ENCODE data around the gene ERC1. TPM values are rescaled to one million over a fixed set of nuclear protein-coding genes. Genes with fewer than 3 reads are reported as not detected.

Gene ERC1
- total and polyA plus RNA-seq, 2 donors (not counting 1 experiment from before 2014, with no cell fraction given), result 19.7 to 34.5 TPM

GRCh38 chr12:1377681-1378080, 386.7 kb downstream of the ERC1 start:
- DNase-seq (ENCODE audit: low read depth in 2 of 2), result no peak
- Histone ChIP-seq H3K4me3 (replicated peaks in 1 of 4; ENCODE audit: control extremely low read depth in 1 of 4, insufficient read depth in 1 of 4, low read depth in 3 of 4, low read length in 4 of 4) (no peak overlapping the region), H3K27ac (ENCODE audit: insufficient read depth, low read length) (no peak overlapping the region), H3K79me2 (ENCODE audit: control insufficient read depth, insufficient read depth, low read length) (no peaks in the 10 kb centered on the region), H2AFZ (ENCODE audit: low read length) (no peak overlapping the region), H3K36me3 (ENCODE audit: control insufficient read depth, insufficient read depth, low read length) (no peaks in the 10 kb centered on the region), H3K4me2 (ENCODE audit: extremely low read depth, insufficient read depth, low read length) (no peak overlapping the region), H4K20me1 (ENCODE audit: control insufficient read depth, extremely low read depth, insufficient read depth, low read length) (no peaks in the 10 kb centered on the region), H3K9me3 (ENCODE audit: control insufficient read depth, insufficient read depth, low read depth, low read length) (no peaks in the 10 kb centered on the region), H3K27me3 (ENCODE audit: control insufficient read depth, insufficient read depth, low read length) (no peaks in the 10 kb centered on the region), H3K9ac (ENCODE audit: insufficient read depth, low read length) (no peak overlapping the region), H3K4me1 (ENCODE audit: control insufficient read depth, extremely low read depth, insufficient read depth, low read length) (no peaks in the 10 kb centered on the region)
- TF ChIP-seq CTCF (conservative IDR thresholded peaks at IDR 0.05 in 1 of 2, IDR thresholded peaks at IDR 0.05 in 1 of 2; ENCODE audit: low read depth in 1 of 2, low read length in 2 of 2), result no peak
- TF ChIP-seq EZH2 (IDR thresholded peaks at IDR 0.05; ENCODE audit: low read length, missing control alignments), result no peak

GRCh38 chr12:1380171-1380851, 389.3 kb downstream of the ERC1 start:
- Histone ChIP-seq H3K9ac (ENCODE audit: insufficient read depth, low read length) (no peak overlapping the region), H3K36me3 (ENCODE audit: control insufficient read depth, insufficient read depth, low read length) (no peaks in the 10 kb centered on the region), H3K4me2 (ENCODE audit: extremely low read depth, insufficient read depth, low read length) (no peak overlapping the region), H3K27ac (ENCODE audit: insufficient read depth, low read length) (no peak overlapping the region), H3K27me3 (ENCODE audit: control insufficient read depth, insufficient read depth, low read length) (no peaks in the 10 kb centered on the region), H3K4me3 (replicated peaks in 1 of 4; ENCODE audit: control extremely low read depth in 1 of 4, insufficient read depth in 1 of 4, low read depth in 3 of 4, low read length in 4 of 4) (no peak overlapping the region), H3K79me2 (ENCODE audit: control insufficient read depth, insufficient read depth, low read length) (no peaks in the 10 kb centered on the region), H2AFZ (ENCODE audit: low read length) (no peak overlapping the region), H3K9me3 (ENCODE audit: control insufficient read depth, insufficient read depth, low read depth, low read length) (no peaks in the 10 kb centered on the region), H3K4me1 (ENCODE audit: control insufficient read depth, extremely low read depth, insufficient read depth, low read length) (no peaks in the 10 kb centered on the region), H4K20me1 (ENCODE audit: control insufficient read depth, extremely low read depth, insufficient read depth, low read length) (no peaks in the 10 kb centered on the region)
- no peak for TF ChIP-seq CTCF (conservative IDR thresholded peaks at IDR 0.05 in 1 of 2, IDR thresholded peaks at IDR 0.05 in 1 of 2; ENCODE audit: low read depth in 1 of 2, low read length in 2 of 2)
- no peak for DNase-seq (ENCODE audit: low read depth in 2 of 2)

GRCh38 chr12:1382151-1382550, 391.1 kb downstream of the ERC1 start:
- Histone ChIP-seq H4K20me1 (ENCODE audit: control insufficient read depth, extremely low read depth, insufficient read depth, low read length) (no peaks in the 10 kb centered on the region), H3K9me3 (ENCODE audit: control insufficient read depth, insufficient read depth, low read depth, low read length) (no peaks in the 10 kb centered on the region), H3K36me3 (ENCODE audit: control insufficient read depth, insufficient read depth, low read length) (no peaks in the 10 kb centered on the region), H3K27me3 (ENCODE audit: control insufficient read depth, insufficient read depth, low read length) (no peaks in the 10 kb centered on the region), H2AFZ (ENCODE audit: low read length) (no peak overlapping the region), H3K4me1 (ENCODE audit: control insufficient read depth, extremely low read depth, insufficient read depth, low read length) (no peaks in the 10 kb centered on the region), H3K4me3 (replicated peaks in 1 of 4; ENCODE audit: control extremely low read depth in 1 of 4, insufficient read depth in 1 of 4, low read depth in 3 of 4, low read length in 4 of 4) (no peak overlapping the region), H3K9ac (ENCODE audit: insufficient read depth, low read length) (no peak overlapping the region), H3K4me2 (ENCODE audit: extremely low read depth, insufficient read depth, low read length) (no peak overlapping the region), H3K27ac (ENCODE audit: insufficient read depth, low read length) (no peak overlapping the region), H3K79me2 (ENCODE audit: control insufficient read depth, insufficient read depth, low read length) (no peaks in the 10 kb centered on the region)
- no peak for DNase-seq (ENCODE audit: low read depth in 2 of 2)
- no peak for TF ChIP-seq CTCF (conservative IDR thresholded peaks at IDR 0.05 in 1 of 2, IDR thresholded peaks at IDR 0.05 in 1 of 2; ENCODE audit: low read depth in 1 of 2, low read length in 2 of 2)
- no peak for TF ChIP-seq EZH2 (IDR thresholded peaks at IDR 0.05; ENCODE audit: low read length, missing control alignments)
